Hepatocyte (in vitro differentiated cells): ENCODE data around the gene SSR3.

Source experiments
- CTCF ChIP-seq: fragments of 200-600 bp; sonication (generic); IDR thresholded peaks from 2 replicates; pipeline ENCODE4 v1.5.1; 2016; ENCODE audit warnings: antibody characterized with exemption, mild to moderate bottlenecking; ENCODE audit not compliant: poor library complexity
- EZH2 ChIP-seq: fragments of 200-600 bp; sonication (generic); IDR thresholded peaks from 2 replicates; pipeline ENCODE4 v1.6.1; 2016; ENCODE audit warnings: antibody characterized with exemption, mild to moderate bottlenecking, borderline replicate concordance
- EZH2phosphoT487 ChIP-seq: fragments of 200-600 bp; sonication (generic); IDR thresholded peaks from one replicate; pipeline ENCODE4 v1.6.1; 2018; ENCODE audit warnings: antibody characterized with exemption, mild to moderate bottlenecking, low read depth, moderate library complexity; ENCODE audit not compliant: unreplicated experiment, severe bottlenecking

GRCh38 chr3:156492801-156493261 is 62.1 kb downstream of the SSR3 start:
- TF ChIP-seq CTCF: no peak
- no peak for TF ChIP-seq EZH2
- no peak for TF ChIP-seq EZH2phosphoT487
